G401 (cell line): ENCODE measurements around the gene CDC42EP3. TPM values are rescaled to one million over a fixed set of nuclear protein-coding genes. Genes with fewer than 3 reads are reported as not detected.
A peak's percentile ranks its signal among the peaks of the same experiment; 100 is the strongest.

Source experiments
- DNase-seq: peaks from one replicate; pipeline ENCODE4 v3.0.0-alpha.2; 2015; ENCODE audit warnings: low spot score
- in situ Hi-C: cut with HindIII; loops from 2 replicates; pipeline ENCODE4 v1.10.0; 2016; ENCODE audit warnings: low sequenced_read_pairs, mixed read lengths
- total RNA-seq: library from RNA; depleted of rRNA; stranded (reverse); fragments of >200 nt; shearing (Covaris generic); gene quantifications from 2 replicates; pipeline ENCODE4 v1.2.3, GENCODE V29; 2014

CDC42EP3 gene
- total RNA-seq, 1 experiment from 2014 or later, result 0.07 TPM

- no peak for DNase-seq
- in situ Hi-C loops, result no loop called here
Observed at GRCh38 chr2:37663390-37663789, 8.1 kb downstream of the CDC42EP3 start.

GRCh38 chr2:37659723-37660122 lies 11.7 kb downstream of the CDC42EP3 start:
- no peak for DNase-seq
- in situ Hi-C loops, result no loop called here

GRCh38 chr2:37658682-37659081 lies 12.8 kb downstream of the CDC42EP3 start:
- in situ Hi-C loops, result no loop called here
- DNase-seq, result no peak

GRCh38 chr2:37657471-37657870 lies 14.0 kb downstream of the CDC42EP3 start:
- no peak for DNase-seq
- in situ Hi-C loops, result no loop called here

- in situ Hi-C loops, result no loop called here
- no peak for DNase-seq
Observed at GRCh38 chr2:37656512-37657423, 14.7 kb downstream of the CDC42EP3 start.

GRCh38 chr2:37654932-37655841 lies 16.3 kb downstream of the CDC42EP3 start:
- DNase-seq, result no peak
- in situ Hi-C loops, result no loop called here

GRCh38 chr2:37654419-37654818 lies 17.0 kb downstream of the CDC42EP3 start:
- in situ Hi-C loops, result no loop called here
- no peak for DNase-seq

- DNase-seq, result peak; percentile 12
- in situ Hi-C loops, result no loop called here
Observed at GRCh38 chr2:37653805-37654378, 17.6 kb downstream of the CDC42EP3 start.

- DNase-seq, result peak; percentile 10
- in situ Hi-C loops, result no loop called here
Observed at GRCh38 chr2:37653093-37653492, 18.3 kb downstream of the CDC42EP3 start.

- in situ Hi-C loops, result no loop called here
- DNase-seq, result no peak
Observed at GRCh38 chr2:37652199-37652640, 19.2 kb downstream of the CDC42EP3 start.

GRCh38 chr2:37650548-37651093 lies 20.8 kb downstream of the CDC42EP3 start:
- in situ Hi-C loops, result no loop called here
- no peak for DNase-seq

GRCh38 chr2:37649518-37649917 lies 21.9 kb downstream of the CDC42EP3 start:
- in situ Hi-C loops, result no loop called here
- no peak for DNase-seq

- in situ Hi-C loops, result no loop called here
- no peak for DNase-seq
Observed at GRCh38 chr2:37648331-37649011, 23.0 kb downstream of the CDC42EP3 start.

GRCh38 chr2:37647971-37648330 lies 23.5 kb downstream of the CDC42EP3 start:
- in situ Hi-C loops, result no loop called here
- DNase-seq, result no peak

- in situ Hi-C loops, result no loop called here
- DNase-seq, result no peak
Observed at GRCh38 chr2:37645836-37646235, 25.6 kb downstream of the CDC42EP3 start.

GRCh38 chr2:37645362-37645761 lies 26.1 kb downstream of the CDC42EP3 start:
- in situ Hi-C loops, result no loop called here
- DNase-seq, result no peak

- DNase-seq, result no peak
- in situ Hi-C loops, result no loop called here
Observed at GRCh38 chr2:37644191-37644590, 27.3 kb downstream of the CDC42EP3 start.

- in situ Hi-C loops, result no loop called here
- no peak for DNase-seq
Observed at GRCh38 chr2:37643730-37644078, 27.7 kb downstream of the CDC42EP3 start.
